22Rv1 (cell line): ENCODE measurements around the gene KRT34.
"Not testable (repeated sequence)": the region's sequence is repeated elsewhere in the genome, so short reads cannot be mapped to it uniquely, and the experiment has no call there.

Source experiments
- H3K27ac ChIP-seq: fragments of 450-650 bp; 2 replicates; pipeline ENCODE4 v1.5.1; 2017
- ZFX ChIP-seq: fragments of 450-650 bp; IDR thresholded peaks from 2 replicates; pipeline ENCODE4 v1.6.1; 2017; ENCODE audit warnings: antibody characterized with exemption, borderline replicate concordance
- TF ChIP-seq, protein P1 (sequence below): fragments of 450-650 bp; IDR thresholded peaks from 2 replicates; pipeline ENCODE4 v1.5.1; 2017; ENCODE audit warnings: mild to moderate bottlenecking

The KRT34 gene

DNA sequence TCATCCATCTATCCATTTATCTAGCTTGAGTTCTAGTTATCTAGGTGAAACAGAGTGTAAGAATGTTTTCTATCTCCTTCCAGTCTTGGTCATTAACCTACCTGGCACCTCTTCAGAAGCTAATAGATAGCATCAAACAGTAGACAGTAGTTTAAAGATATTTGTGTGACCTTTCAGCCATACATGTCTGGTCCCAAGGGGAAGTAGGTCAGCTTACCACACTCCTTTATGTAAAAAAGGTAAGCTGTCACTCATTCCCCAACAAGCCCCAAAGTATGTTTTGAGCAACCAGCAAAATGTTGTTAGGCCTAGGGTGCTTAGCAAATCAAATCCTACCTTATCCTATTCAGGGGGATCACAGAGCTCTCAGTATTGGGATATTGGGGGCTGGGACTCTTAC is 16.0 kb downstream of the KRT34 start:
- no peak for TF ChIP-seq ZFX
- TF ChIP-seq, protein P1, sequence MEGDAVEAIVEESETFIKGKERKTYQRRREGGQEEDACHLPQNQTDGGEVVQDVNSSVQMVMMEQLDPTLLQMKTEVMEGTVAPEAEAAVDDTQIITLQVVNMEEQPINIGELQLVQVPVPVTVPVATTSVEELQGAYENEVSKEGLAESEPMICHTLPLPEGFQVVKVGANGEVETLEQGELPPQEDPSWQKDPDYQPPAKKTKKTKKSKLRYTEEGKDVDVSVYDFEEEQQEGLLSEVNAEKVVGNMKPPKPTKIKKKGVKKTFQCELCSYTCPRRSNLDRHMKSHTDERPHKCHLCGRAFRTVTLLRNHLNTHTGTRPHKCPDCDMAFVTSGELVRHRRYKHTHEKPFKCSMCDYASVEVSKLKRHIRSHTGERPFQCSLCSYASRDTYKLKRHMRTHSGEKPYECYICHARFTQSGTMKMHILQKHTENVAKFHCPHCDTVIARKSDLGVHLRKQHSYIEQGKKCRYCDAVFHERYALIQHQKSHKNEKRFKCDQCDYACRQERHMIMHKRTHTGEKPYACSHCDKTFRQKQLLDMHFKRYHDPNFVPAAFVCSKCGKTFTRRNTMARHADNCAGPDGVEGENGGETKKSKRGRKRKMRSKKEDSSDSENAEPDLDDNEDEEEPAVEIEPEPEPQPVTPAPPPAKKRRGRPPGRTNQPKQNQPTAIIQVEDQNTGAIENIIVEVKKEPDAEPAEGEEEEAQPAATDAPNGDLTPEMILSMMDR, result no peak
- no peak overlapping the region for H3K27ac ChIP-seq

DNA sequence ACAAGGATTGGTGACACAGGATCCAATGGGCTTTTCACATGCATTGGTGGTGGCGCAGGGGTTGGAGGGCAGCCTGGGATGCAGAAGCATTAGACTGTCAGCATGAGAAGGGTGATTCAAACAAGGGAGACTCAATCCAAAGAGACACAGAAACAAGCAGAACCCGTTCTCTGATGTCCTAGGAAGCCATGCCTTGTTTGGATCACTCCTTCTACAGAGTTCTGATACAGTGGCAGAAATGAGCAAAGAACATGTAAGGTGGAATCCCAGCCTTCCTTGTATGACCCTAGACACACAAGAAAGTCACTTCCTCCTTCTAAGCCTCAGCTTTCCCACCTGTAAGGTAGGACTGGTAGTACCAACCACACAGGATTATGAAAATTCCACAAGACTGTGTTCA is 18.2 kb downstream of the KRT34 start:
- no peak for TF ChIP-seq ZFX
- TF ChIP-seq, protein P1, result no peak

DNA sequence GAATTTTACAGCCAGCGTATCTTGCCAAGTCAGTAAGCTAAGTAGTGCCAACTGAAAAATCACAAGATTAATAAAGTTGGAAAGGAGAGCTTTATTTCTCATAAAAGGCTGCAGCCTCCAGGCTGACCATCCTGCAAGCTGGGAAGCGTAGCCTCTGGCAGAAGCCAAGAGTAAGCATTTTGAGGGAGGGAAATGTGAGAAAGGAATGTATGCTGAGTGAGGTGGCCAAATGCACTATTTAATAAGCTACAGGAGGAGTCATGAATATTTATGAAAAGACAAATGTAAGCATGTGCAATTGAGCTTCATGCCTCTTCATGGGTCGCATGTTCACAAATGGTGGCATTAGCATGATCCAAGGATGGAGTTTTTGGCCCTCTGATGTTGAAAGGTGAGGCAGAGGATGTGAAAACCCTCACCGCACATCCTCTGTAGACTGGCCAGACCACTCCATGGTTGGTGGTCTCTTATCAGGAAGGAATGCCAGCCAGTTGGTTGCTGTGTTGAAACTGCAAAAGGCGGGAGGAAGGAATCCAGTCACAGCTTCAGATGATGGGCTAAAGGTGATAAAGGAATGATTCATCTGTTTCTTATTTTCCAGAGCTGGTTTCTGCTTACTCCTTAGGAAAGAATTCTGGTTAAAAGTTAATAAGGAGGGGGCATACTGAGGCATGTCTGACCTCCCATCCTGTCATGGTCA is 21.7 kb downstream of the KRT34 start:
- no peak for TF ChIP-seq ZFX
- TF ChIP-seq, protein P1, result no peak
- no peak overlapping the region for H3K27ac ChIP-seq

More for the DNA sequence above, 18.2 kb downstream of the KRT34 start:
- H3K27ac ChIP-seq, result no peak overlapping the region

- TF ChIP-seq, protein P1, result no peak
- no peak for TF ChIP-seq ZFX
- H3K27ac ChIP-seq, result no peak overlapping the region
Observed at GRCh38 chr17:41354536-41354935, 27.6 kb downstream of the KRT34 start.

DNA sequence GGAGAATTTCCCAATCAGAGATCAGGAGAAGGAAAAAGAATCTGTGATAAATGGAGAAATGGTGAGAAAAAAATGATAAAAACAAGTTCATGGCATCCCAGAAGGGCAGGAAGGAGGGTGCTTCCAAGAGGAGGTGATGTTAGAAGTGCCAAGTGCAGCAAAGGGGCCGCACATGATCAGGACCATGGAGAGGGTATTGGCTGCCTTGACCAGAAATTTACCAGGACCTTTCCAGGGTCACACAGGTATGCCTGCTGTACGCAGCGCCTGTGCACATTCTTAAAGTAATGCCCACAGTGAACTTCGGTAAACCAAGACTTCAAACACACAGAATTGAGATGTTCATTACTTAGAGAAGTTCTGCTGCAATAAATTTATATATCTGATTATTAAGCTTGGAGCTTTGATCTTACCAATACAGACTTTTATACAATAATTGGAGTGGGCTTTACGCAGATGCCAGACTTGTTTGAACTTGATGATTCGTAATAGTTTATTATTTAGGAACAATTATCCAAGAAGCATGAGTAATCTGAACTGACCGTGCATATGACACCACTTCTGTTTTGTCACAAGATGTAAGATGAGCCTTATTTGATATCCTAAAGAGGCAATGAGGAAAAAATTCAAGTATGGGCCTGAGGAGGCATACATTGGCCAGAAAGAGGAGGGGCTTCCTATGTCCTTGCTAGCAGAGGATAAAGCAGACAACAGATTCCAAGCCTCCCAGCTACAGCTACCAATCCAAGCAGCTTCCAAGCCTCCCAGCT is 29.3 kb downstream of the KRT34 start:
- TF ChIP-seq ZFX, result no peak
- TF ChIP-seq, protein P1, result no peak
- no peak overlapping the region for H3K27ac ChIP-seq

- no peak overlapping the region for H3K27ac ChIP-seq
- TF ChIP-seq, protein P1, result no peak
- no peak for TF ChIP-seq ZFX
Observed at GRCh38 chr17:41351177-41351576, 30.9 kb downstream of the KRT34 start.

DNA sequence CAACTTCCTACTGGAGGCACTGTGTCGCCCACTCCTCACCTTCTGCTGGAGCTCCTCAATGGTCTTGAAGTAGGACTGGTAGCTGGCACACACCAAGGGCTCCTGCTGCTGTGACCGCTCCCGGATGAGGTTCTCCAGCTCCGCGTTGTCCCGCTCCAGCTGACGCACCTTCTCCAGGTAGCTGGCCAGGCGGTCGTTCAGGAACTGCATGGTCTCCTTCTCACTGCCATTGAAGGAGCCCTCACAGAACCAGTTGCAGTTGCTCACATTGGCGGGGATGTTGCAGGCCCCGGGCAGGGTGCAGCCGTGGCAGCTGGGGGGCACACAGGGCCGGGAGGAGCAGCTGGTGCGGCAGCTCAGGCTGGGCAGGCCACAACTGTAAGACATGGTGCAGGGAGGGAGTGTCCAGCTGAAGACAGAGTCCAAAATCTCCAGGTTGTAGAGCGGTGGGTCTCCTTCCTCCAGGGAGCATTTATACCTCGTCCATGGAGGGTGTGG is 31.7 kb downstream of the KRT34 start, which contains the start of gene KRT33A:
Gene KRT33A (minus strand): TSS at position 448 of the 498 bp plus-strand sequence. CDS start 61 bp downstream, at position 387.
- H3K27ac ChIP-seq, result not testable (repeated sequence)
